Astrocyte (in vitro differentiated cells and primary cell): ENCODE measurements around the gene AAGAB. TPM values are rescaled to one million over a fixed set of nuclear protein-coding genes. Genes with fewer than 3 reads are reported as not detected.
"Not testable (repeated sequence)": the region's sequence is repeated elsewhere in the genome, so short reads cannot be mapped to it uniquely, and the experiment has no call there.

Source experiments
- DNase-seq: peaks from one replicate; pipeline ENCODE4 v3.0.0-alpha.2; 2010; ENCODE audit warnings: low read depth
- FAIRE-seq: peaks from 2 replicates; lab custom pipeline; 2011; peaks lifted over from hg19 to GRCh38; lab: Jason Lieb, UNC
- H2AFZ ChIP-seq: 2 replicates; pipeline ENCODE4 v1.6.0; 2012; ENCODE audit warnings: low read depth, low read length, inconsistent platforms
- H3K27ac ChIP-seq: 2 replicates; pipeline ENCODE4 v1.5.1; 2011; ENCODE audit warnings: low read depth, low read length, inconsistent platforms
- H3K27me3 ChIP-seq: 2 replicates; pipeline ENCODE4 v1.6.0; 2011; ENCODE audit warnings: low read length, inconsistent platforms; ENCODE audit not compliant: insufficient read depth
- H3K36me3 ChIP-seq: 2 replicates; pipeline ENCODE4 v1.5.1; 2011; ENCODE audit warnings: low read length, inconsistent platforms; ENCODE audit not compliant: insufficient read depth
- H3K4me1 ChIP-seq: 2 replicates; pipeline ENCODE4 v1.5.1; 2011; ENCODE audit warnings: low read length, inconsistent platforms; ENCODE audit not compliant: insufficient read depth
- H3K4me2 ChIP-seq: 2 replicates; pipeline ENCODE4 v1.6.0; 2012; ENCODE audit warnings: low read length, inconsistent platforms
- H3K4me3 ChIP-seq: 2 replicates; pipeline ENCODE4 v1.5.1; 2011; ENCODE audit warnings: low read depth, mild to moderate bottlenecking, low read length, inconsistent platforms; ENCODE audit not compliant: insufficient read depth
- H3K79me2 ChIP-seq: 2 replicates; pipeline ENCODE4 v1.6.0; 2012; ENCODE audit warnings: mild to moderate bottlenecking, low read length, inconsistent platforms; ENCODE audit not compliant: insufficient read depth
- H3K9ac ChIP-seq: 2 replicates; pipeline ENCODE4 v1.6.0; 2012; ENCODE audit warnings: mild to moderate bottlenecking, low read length, inconsistent platforms
- H3K9me3 ChIP-seq: 2 replicates; pipeline ENCODE4 v1.5.1; 2012; ENCODE audit warnings: low read depth, mild to moderate bottlenecking, low read length, inconsistent platforms; ENCODE audit not compliant: insufficient read depth
- H4K20me1 ChIP-seq: 2 replicates; pipeline ENCODE4 v1.6.0; 2012; ENCODE audit warnings: low read length, inconsistent platforms; ENCODE audit not compliant: insufficient read depth
- H3K27ac Mint-ChIP-seq: one replicate; pipeline ENCODE4 v1.8.0; 2021; ENCODE audit warnings: mild to moderate bottlenecking, mixed read lengths; ENCODE audit not compliant: unreplicated experiment
- H3K27me3 Mint-ChIP-seq: one replicate; pipeline ENCODE4 v1.8.0; 2021; ENCODE audit warnings: low read depth, mixed read lengths; ENCODE audit not compliant: unreplicated experiment
- H3K36me3 Mint-ChIP-seq: one replicate; pipeline ENCODE4 v1.8.0; 2021; ENCODE audit warnings: low read depth, mixed read lengths; ENCODE audit not compliant: unreplicated experiment
- H3K4me1 Mint-ChIP-seq: one replicate; pipeline ENCODE4 v1.8.0; 2021; ENCODE audit warnings: low read depth, mixed read lengths; ENCODE audit not compliant: unreplicated experiment
- H3K4me3 Mint-ChIP-seq: one replicate; pipeline ENCODE4 v1.8.0; 2021; ENCODE audit warnings: mild to moderate bottlenecking, moderate library complexity, mixed read lengths; ENCODE audit not compliant: unreplicated experiment
- H3K9me3 Mint-ChIP-seq: one replicate; pipeline ENCODE4 v1.8.0; 2021; ENCODE audit warnings: mild to moderate bottlenecking, mixed read lengths; ENCODE audit not compliant: unreplicated experiment
- CTCF ChIP-seq: IDR thresholded peaks from 2 replicates; pipeline ENCODE4 v1.5.1; 2011; ENCODE audit warnings: low read depth, mild to moderate bottlenecking, inconsistent platforms, low read length, moderate library complexity; ENCODE audit not compliant: insufficient read depth
- EZH2 ChIP-seq: IDR thresholded peaks from 2 replicates; pipeline ENCODE4 v1.6.1; 2012; ENCODE audit warnings: mild to moderate bottlenecking, low read length, inconsistent platforms; ENCODE audit not compliant: insufficient read depth
- total RNA-seq: library from RNA; stranded (reverse); gene quantifications from 2 replicates; pipeline ENCODE4 v1.2.1, GENCODE V29; 2021

The AAGAB gene
- total RNA-seq, 1 donor from 2014 or later, result 52.2 TPM

GRCh38 chr15:67154249-67154648 is 100.2 kb downstream of the AAGAB start:
- H3K4me3 ChIP-seq, result no peak overlapping the region
- no peaks in the 10 kb centered on the region for H3K9me3 Mint-ChIP-seq
- FAIRE-seq (no peak), DNase-seq (no peak)
- no peak overlapping the region for H3K27ac ChIP-seq
- TF ChIP-seq CTCF (no peak), EZH2 (no peak)
- no peak overlapping the region for H3K9ac ChIP-seq
- H3K9me3 ChIP-seq, result no peaks in the 10 kb centered on the region
- no peak overlapping the region for H3K4me3 Mint-ChIP-seq
- no peaks in the 10 kb centered on the region for H3K27me3 ChIP-seq
- peaks cover 17% of the 10 kb centered on the region for H4K20me1 ChIP-seq
- H3K36me3 ChIP-seq, result no peaks in the 10 kb centered on the region
- peaks cover 11% of the 10 kb centered on the region for H3K36me3 Mint-ChIP-seq
- peaks cover 33% of the 10 kb centered on the region for H3K4me1 Mint-ChIP-seq
- peaks cover 18% of the 10 kb centered on the region for H3K4me1 ChIP-seq
- H3K27me3 Mint-ChIP-seq, result no peaks in the 10 kb centered on the region
- no peak overlapping the region for H3K4me2 ChIP-seq
- peak overlapping the region; percentile 34 for H3K27ac Mint-ChIP-seq
- H2AFZ ChIP-seq, result no peak overlapping the region
- peaks cover 80% of the 10 kb centered on the region for H3K79me2 ChIP-seq

GRCh38 chr15:67153044-67153443 is 101.4 kb downstream of the AAGAB start:
- peaks cover 30% of the 10 kb centered on the region for H3K4me1 ChIP-seq
- H4K20me1 ChIP-seq, result peaks cover 11% of the 10 kb centered on the region
- not testable (repeated sequence) for H3K4me3 ChIP-seq, DNase-seq, H3K9ac ChIP-seq, FAIRE-seq, H2AFZ ChIP-seq, H3K9me3 Mint-ChIP-seq, H3K27ac ChIP-seq, H3K4me2 ChIP-seq, H3K36me3 ChIP-seq, H3K27me3 Mint-ChIP-seq, H3K27me3 ChIP-seq, H3K9me3 ChIP-seq, H3K4me3 Mint-ChIP-seq
- Mint-ChIP-seq H3K4me1 (peaks cover 45% of the 10 kb centered on the region), H3K36me3 (peaks cover 11% of the 10 kb centered on the region), H3K27ac (peak overlapping the region; percentile 47)
- peaks cover 83% of the 10 kb centered on the region for H3K79me2 ChIP-seq

GRCh38 chr15:67152429-67152828 is 102.0 kb downstream of the AAGAB start:
- H4K20me1 ChIP-seq, result peaks cover 5% of the 10 kb centered on the region
- no peaks in the 10 kb centered on the region for H3K27me3 Mint-ChIP-seq
- H3K36me3 ChIP-seq, result peaks cover 3% of the 10 kb centered on the region
- H3K9me3 ChIP-seq, result no peaks in the 10 kb centered on the region
- no peak overlapping the region for H3K9ac ChIP-seq
- peaks cover 51% of the 10 kb centered on the region for H3K4me1 Mint-ChIP-seq
- H3K27ac Mint-ChIP-seq, result peak overlapping the region; percentile 36
- H3K36me3 Mint-ChIP-seq, result peaks cover 9% of the 10 kb centered on the region
- FAIRE-seq, result no peak
- H3K4me1 ChIP-seq, result peaks cover 36% of the 10 kb centered on the region
- H3K4me2 ChIP-seq, result no peak overlapping the region
- H2AFZ ChIP-seq, result no peak overlapping the region
- peaks cover 83% of the 10 kb centered on the region for H3K79me2 ChIP-seq
- H3K9me3 Mint-ChIP-seq, result no peaks in the 10 kb centered on the region
- no peaks in the 10 kb centered on the region for H3K27me3 ChIP-seq
- TF ChIP-seq EZH2, result no peak
- no peak for TF ChIP-seq CTCF
- no peak overlapping the region for H3K4me3 Mint-ChIP-seq
- H3K27ac ChIP-seq, result peak overlapping the region; percentile 21
- DNase-seq, result no peak
- no peak overlapping the region for H3K4me3 ChIP-seq

Other genes starting within 250 kb of the AAGAB start
- 65.6 and 78.0 TPM in 2 replicates for gene SMAD3, start 189.1 kb downstream of the AAGAB start, total RNA-seq
- 1.9 and 2.7 TPM in 2 replicates for gene IQCH, start 125 bp upstream of the AAGAB start, total RNA-seq